Activated CD8-positive, alpha-beta memory T cell treated with anti-CD3 and anti-CD28 coated beads, Interleukin-2, amount 50 U/mL, for 48 hours (primary cell): ENCODE results near the gene DAZAP1.
"Not testable (repeated sequence)": the region's sequence is repeated elsewhere in the genome, so short reads cannot be mapped to it uniquely, and the experiment has no call there.

Source experiments
- DNase-seq: peaks from one replicate; pipeline ENCODE4 v3.0.0-alpha.2; 2020

The DAZAP1 gene

GRCh38 chr19:1411255-1412191 is 4.1 kb downstream of the DAZAP1 start:
- DNase-seq, result no peak

DNA sequence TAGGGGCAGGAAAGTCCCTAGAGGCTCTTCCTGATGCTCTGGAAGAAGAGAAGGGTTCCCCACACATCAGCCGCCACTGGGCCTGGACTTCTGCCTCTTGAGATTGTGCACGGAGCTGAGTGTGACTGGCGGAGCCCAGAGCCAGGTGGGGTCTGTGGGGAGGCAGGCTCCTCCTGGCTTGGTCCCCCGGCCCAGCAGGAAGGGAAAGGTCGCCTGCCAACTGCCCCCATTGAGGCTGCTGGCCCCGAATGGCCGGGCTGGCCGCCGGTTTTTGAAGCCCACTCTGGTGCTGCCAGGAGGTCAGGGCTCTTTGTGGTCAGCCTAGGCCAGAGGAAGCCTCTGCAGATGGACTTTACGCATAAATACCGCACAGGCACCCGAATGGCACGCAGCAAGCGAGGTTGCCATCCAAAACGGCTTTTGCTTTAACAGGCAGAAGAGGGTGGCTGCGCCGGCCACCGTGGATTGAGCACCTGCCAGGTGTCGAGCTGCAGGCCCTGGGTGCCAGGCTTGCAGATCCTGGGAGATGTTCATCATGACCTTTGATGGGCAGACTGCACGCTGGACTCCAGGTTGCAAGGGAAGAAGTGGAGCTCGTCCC is 5.0 kb downstream of the DAZAP1 start:
- DNase-seq, result no peak

- no peak for DNase-seq
These were observed 5.8 kb downstream of the DAZAP1 start for GRCh38 chr19:1412995-1413800.

- DNase-seq, result no peak
These were observed 8.8 kb downstream of the DAZAP1 start for GRCh38 chr19:1416014-1416841.

DNA sequence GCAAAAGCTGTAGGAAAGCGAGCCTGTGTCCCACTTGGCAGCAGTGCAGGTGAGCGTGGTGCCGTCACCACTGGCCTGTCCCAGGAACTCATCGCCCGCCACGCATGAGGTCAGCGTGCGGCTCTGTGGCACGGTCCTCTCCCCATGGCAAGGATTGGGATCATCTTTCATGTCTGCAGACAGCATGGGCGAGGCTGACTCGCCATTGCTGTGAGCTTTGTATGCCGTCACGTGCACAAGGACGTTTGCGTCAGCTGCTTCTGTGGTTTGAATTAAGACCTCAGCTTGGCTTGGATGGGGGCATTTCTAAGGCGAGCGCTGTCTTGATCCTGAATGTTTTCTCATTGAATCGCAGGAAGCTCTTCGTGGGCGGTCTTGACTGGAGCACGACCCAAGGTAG is 9.8 kb downstream of the DAZAP1 start:
- no peak for DNase-seq

GRCh38 chr19:1417681-1418495 is 10.5 kb downstream of the DAZAP1 start:
- DNase-seq, result no peak

DNA sequence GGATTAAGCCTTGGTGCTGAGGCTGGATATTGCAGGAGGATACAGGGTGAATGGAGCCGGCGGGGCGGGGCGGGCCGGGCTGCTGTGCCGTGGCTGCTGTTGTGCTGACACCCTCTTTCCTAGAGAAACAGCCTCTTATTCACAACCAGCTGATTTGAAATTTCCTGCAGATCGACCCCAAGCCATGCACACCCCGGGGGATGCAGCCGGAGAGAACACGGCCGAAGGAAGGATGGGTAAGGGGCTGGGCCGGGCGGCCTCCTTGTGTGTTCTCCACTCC is 11.1 kb downstream of the DAZAP1 start:
- no peak for DNase-seq

GRCh38 chr19:1418951-1419738 is 11.8 kb downstream of the DAZAP1 start:
- no peak for DNase-seq

GRCh38 chr19:1420085-1420484 is 12.7 kb downstream of the DAZAP1 start:
- DNase-seq, result not testable (repeated sequence)

GRCh38 chr19:1420590-1420989 is 13.2 kb downstream of the DAZAP1 start:
- DNase-seq, result no peak

GRCh38 chr19:1421218-1421957 is 14.0 kb downstream of the DAZAP1 start:
- DNase-seq, result no peak

DNA sequence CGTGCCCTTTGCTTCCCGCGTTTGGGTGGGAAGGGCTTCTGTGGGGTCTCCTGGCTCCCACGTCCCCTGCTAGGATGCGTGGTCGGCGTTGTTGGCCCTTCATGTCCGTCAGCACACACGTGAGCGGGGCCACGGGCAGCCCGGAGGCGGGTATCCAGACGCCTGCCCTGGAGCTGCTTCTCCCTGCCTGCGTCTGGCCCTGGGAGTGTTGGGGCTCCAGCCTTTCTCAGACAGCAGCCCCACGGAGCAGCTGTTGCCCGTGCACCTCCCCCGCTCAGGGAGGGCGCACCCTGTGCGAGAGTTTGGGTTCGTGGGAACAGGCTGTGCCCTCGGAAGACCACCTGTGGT is 14.5 kb downstream of the DAZAP1 start:
- no peak for DNase-seq

DNA sequence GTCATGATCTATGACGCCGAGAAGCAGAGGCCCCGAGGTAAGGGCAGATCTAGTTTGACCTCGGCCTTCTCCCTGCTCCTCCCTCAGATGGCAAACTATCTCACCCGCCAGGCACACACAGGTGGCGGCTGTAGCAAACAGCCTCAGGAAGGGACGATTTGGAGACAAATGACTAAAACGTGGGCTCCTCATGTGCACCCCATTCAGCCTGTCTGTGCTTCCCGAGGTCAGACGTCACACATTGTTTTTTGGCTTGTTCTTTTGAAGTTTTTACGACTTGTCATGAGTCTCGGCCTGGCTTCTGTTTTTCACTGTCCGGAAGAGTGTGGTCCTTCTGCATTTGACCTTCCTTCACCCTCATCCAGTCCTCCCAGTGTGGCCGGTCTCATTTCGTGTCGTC is 15.0 kb downstream of the DAZAP1 start:
- no peak for DNase-seq

DNA sequence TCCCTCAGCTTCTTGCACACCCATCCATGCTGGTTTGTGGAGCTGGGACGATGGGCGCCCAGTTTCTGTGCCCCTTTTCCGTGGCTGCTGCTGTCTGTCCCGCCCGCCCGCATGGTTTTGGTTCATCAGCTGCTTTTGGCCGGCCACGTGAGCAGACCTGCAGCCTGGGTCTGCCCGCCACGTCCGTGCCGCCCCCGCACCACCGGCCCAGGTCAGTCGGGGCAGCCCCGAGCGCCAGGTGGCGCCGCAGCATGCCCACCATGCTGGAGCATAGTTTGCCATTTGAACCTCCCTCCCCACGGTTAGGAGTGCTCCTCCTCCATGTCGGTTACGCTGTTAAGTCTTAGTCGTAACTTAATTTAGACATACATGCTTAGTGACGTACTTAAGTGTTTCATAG is 15.6 kb downstream of the DAZAP1 start:
- no peak for DNase-seq

DNA sequence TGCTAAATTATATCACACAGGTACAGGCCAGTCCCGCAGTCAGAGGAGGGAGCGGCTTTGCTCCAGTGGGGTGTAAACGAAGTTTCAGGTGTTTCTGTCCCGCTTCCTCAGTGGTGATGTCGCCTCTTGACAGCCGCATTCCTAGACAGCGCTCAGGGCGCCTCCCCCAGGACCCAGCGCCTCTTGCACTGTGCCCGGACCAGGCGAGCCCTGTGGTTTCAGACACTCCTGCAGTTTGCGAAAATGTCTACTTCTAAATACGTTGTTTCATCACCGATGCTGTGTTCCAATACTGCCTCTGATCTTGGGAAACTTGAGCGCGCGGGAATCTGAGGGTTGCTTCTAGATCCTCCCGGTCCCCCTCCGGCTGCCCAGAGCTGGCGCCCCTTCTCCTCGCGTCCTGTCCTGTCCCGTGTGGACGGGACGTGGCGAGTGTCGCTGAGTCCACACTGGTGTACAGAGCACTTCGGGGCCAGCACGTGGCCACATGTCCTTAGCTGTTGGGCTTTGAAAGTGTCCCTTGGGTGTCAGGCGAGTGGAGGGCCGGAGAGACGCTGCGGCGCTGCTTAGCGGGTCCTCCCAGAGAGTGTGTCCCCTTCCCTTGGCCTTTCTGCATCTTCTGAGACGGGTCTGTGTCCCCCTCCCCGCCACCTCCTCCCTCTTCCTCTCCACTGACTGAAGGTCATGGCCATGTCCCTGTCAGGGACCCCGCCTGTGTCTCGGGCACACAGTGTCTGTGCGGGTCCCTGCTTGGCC is 16.2 kb downstream of the DAZAP1 start:
- no peak for DNase-seq

DNA sequence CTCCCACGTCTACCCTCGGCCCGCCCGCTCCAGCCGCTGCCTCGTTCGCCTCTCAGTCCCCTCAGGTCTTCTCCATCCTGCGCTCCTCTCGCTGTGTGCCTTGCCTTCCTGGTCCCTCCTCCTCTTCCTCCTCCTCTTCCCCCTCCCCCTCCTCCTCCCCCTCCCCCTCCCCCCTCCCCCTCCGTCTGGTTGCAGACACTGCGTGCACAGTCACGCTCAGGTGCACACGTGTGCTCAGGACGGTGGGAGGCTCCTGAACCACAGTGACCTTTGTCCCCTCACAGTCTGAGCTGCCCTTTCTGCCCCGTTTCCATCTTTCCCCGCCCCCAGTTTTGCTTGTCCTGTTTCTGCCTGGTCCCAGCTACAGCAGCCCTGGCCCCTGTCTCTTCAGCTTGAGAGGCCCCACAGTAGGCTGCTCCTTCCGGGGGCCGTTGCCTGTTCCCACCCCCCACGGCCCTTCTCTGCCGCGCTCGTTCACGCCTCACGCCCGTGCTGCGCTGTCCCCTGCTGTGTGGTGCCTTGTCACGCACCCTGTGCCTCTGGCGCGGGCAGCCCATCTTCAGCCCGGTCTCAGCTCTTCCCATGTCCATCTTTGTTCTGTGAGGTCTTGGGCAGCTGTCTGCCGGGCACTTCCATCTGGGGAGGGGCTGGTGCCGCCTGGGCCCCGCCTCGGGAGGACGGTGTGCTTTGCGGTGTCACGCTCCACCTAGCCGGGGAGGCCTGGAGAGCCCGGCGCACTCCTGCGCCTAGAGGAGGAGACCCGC is 17.0 kb downstream of the DAZAP1 start:
- no peak for DNase-seq

GRCh38 chr19:1425102-1425837 is 17.9 kb downstream of the DAZAP1 start:
- no peak for DNase-seq

- DNase-seq, result no peak
These were observed 18.5 kb downstream of the DAZAP1 start for GRCh38 chr19:1425902-1426301.
